Fibroblast of skin of right quadriceps (primary cell): Measurements from ENCODE around the gene TENT4A.
A peak's percentile ranks its signal among the peaks of the same experiment; 100 is the strongest.

Experiments used
- DNase-seq: peaks from one replicate; pipeline ENCODE4 v3.0.0-alpha.2; 2013

Gene TENT4A

GRCh38 chr5:6775571-6775970 lies 62.3 kb downstream of the TENT4A start:
- no peak for DNase-seq

DNA sequence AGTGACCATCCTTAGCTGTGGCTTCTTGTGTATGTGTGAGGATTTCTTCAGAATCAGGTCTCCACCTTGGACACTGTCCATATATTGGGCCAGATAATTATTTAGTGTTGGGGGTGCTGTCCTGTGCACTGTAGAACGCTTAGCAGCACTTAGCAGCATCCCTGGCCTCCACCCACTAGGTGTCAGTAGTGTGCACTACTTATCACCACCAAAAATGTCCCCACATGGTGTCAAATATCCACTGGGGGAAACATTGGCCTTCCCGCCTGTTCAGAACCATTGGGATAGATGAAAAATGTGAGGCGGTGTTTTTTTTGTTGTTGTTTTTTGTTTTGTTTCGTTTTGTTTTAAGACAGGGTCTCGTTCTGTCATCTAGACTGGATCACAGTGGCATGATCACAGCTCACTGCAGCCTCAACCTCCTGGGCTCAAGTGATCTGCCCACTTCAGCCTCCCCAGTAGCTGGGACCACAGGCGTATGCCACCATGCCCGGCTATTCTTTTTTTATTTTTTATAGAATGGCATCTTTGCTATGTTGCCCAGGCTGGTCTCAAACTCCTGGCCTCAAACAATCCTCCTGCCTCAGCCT lies 67.7 kb downstream of the TENT4A start:
- no peak for DNase-seq

- peak; percentile 33 for DNase-seq
These were observed 68.5 kb downstream of the TENT4A start for GRCh38 chr5:6781716-6782115.

DNA sequence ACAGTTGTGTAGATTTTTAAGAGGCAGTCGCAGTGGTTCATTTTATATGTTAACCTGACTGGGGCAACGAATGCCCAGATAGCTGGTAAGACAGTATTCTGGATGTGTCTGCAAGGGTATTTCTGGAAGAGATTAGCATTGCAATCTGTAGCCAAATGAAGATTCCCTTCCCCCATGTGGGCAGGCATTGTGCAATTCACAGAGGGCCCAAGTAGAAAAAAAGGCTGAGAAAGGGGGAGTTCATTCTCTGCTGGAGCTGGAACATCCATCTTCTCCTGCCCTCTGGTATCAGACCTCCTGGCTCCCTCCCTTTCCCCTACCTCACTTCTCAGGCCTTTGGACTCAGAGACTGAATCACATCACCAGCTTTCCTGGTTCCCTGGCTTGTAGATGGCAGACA lies 70.6 kb downstream of the TENT4A start:
- DNase-seq, result no peak

GRCh38 chr5:6784481-6784880 lies 71.2 kb downstream of the TENT4A start:
- no peak for DNase-seq

DNA sequence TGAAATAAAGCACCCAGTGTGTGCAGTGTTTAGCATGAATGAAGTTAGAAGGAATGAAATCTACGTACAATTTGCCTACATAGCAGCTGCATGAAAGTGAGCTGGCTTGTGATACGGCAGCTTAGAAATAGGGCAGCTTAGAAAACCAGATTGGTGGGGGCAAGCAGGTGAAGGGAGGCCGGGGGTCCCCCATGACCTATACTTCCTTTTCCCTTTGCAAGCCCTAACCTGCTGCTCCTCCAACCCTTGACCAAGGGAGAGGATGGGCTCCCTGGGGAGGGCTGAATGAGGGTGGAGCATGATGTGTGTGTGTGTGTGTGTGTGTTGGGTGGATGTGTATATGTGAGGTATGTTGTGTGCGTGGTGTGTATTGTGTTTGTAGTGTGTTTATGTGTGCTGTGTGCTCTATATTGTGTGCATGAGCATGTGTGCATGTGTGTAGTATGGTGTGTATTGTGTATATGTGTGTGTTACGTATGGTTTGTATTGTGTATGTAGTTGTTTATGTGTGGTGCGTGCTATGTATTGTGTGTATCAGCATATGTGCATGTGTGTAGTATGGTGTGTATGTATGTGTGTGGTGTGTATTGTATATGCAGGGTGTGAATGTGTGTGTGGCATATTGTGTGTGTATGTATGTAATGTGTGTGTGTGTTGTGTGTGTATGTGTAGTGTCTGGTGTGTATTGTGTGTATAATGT lies 72.1 kb downstream of the TENT4A start:
- DNase-seq, result no peak

- DNase-seq, result no peak
These were observed 72.6 kb downstream of the TENT4A start for GRCh38 chr5:6785861-6786180.

DNA sequence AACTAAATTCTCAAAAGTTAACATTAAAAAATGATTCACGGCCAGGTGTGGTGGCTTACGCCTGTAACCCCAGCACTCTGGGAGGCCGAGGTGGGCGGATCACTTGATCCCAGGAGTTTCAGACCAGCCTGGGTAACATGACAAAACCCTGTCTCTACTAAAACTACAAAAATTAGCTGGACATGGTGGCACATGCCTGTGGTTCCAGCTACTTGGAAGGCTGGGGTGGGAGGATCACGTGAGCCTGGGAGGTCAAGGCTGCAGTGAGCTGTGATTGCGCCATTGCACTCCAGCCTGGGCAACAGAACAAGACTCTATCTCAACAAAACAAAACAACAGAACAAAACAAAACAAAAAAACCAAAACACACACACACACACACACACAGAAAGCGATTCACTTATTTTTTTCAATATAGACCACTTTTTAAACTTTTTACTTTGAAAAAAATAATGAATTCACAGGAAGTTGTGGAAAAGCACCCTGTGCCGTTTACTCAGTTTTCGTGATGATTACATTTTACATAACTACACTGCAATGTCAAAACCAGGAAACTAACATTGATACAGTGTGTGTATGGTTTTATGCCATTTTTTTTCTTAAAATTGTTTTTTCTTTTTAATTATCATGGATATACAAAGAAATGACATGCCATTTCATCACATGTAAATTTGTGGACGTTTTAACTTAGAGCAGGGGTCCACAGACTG lies 73.7 kb downstream of the TENT4A start:
- DNase-seq, result no peak

GRCh38 chr5:6787941-6788340 lies 74.7 kb downstream of the TENT4A start:
- no peak for DNase-seq

- DNase-seq, result no peak
These were observed 75.2 kb downstream of the TENT4A start for GRCh38 chr5:6788439-6788838.

- no peak for DNase-seq
These were observed 75.9 kb downstream of the TENT4A start for GRCh38 chr5:6788956-6789649.

- no peak for DNase-seq
These were observed 77.2 kb downstream of the TENT4A start for GRCh38 chr5:6790346-6790865.

- no peak for DNase-seq
These were observed 77.8 kb downstream of the TENT4A start for GRCh38 chr5:6791031-6791430.

- no peak for DNase-seq
These were observed 79.1 kb downstream of the TENT4A start for GRCh38 chr5:6792376-6792775.

- no peak for DNase-seq
These were observed 79.8 kb downstream of the TENT4A start for GRCh38 chr5:6792911-6793471.

GRCh38 chr5:6801236-6801635 lies 88.0 kb downstream of the TENT4A start:
- no peak for DNase-seq

- no peak for DNase-seq
These were observed 90.8 kb downstream of the TENT4A start for GRCh38 chr5:6803981-6804550.

- peak; percentile 31 for DNase-seq
These were observed 91.7 kb downstream of the TENT4A start for GRCh38 chr5:6804766-6805501.

- DNase-seq, result no peak
These were observed 92.6 kb downstream of the TENT4A start for GRCh38 chr5:6805841-6806240.
